CD4-positive, alpha-beta T cell treated with Interleukin-17A for 4 hours (primary cell): Measurements from ENCODE around the gene BCL2L15.

Experiments
- DNase-seq: peaks from one replicate; pipeline ENCODE4 v3.0.0-alpha.2; 2020; ENCODE audit warnings: mixed read lengths

Gene BCL2L15

DNA sequence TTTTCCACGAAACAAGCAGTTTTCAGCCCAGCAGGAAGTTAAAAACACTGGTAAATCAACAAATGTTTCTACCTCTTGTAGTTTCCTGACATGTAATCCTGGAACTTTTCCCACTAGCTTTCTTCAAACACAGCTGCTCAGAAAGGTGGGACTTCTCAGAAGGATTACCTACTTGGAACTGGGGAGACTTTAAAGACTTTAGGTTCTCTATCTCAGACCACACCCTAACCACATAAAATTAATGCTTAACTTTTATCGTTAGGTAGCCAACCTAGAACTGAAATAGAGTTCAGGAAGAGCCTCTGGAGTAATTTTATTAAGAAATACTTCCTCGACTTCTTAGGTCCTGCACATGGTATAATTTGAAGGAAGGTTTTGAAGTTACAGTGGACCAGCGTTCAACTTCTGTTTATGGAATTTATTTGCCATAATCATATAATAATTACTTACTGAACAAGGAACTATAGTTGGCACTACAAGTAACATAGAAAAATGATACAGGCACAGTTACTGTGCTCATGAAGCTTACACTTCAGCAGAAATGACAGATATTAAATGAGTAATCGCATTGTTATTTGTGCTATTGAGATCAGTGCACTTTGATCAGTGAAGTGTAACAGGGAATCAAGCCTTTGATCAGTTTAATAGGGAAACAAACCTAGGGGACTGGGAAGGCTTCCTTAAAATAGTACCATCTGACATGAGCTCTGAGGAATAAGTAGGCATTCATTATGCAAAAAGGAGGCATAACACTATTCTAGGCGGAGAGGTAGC lies at the start of gene BCL2L15:
Gene BCL2L15 (minus strand): TSS at position 180 of the 774 bp plus-strand sequence. CDS start 206 bp downstream, outside the sequence.
- no peak for DNase-seq

DNA sequence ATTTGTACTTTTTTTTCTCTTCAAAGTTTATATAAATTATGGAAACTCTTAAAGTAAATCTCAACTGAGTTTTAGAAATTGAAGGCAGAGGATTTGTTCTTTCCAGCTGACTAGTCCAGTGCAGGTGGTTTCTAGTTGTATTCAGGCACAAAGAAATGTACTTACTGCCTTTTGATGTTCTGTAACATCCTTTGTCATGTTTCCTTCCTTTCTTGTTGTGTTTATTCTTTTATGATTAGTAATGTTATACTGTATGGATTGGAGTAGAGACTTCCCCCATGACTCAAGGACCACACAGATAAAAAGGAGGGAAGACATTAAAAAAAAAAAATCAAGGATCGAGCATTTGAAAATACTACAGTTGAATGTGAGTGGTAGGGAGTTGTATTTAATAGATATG lies 49.8 kb upstream of the BCL2L15 start:
- DNase-seq, result no peak

DNA sequence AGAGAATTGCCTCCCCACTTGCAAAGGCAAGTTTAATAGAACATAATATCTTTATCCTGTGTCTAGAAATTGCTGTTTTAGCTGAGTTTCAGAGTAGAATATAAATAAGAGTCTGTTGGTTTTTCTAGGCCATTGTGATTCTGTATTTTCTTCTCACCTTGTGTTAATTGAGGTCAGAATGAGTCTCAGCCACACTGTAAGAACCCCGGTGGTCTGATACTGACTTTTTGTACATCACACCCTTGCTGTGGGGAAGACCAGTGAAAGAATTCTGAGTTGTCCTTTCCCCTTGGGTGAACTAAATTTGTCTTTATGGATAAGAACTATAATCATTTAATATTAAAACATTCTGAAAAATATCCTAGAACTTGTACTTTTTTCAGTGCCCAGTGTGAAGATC lies 48.6 kb upstream of the BCL2L15 start:
- no peak for DNase-seq

DNA sequence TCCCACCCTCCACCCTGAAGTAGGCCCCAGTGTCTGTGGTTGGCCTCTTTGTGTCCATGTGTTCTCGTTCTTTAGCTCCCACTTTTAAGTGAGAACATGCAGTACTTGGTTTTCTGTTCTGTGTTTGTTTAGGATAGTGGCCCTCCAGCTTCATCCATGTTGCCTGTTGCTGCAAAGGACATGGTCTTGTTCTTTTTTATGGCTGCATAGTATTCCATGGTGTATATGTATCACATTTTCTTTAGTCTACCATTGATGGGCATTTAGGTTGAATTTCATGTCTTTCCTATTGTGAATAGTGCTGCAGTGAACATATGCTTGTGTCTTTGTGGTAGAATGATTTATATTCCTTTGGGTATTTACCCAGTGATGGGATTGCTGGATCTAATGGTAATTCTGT lies 47.8 kb upstream of the BCL2L15 start:
- DNase-seq, result no peak

DNA sequence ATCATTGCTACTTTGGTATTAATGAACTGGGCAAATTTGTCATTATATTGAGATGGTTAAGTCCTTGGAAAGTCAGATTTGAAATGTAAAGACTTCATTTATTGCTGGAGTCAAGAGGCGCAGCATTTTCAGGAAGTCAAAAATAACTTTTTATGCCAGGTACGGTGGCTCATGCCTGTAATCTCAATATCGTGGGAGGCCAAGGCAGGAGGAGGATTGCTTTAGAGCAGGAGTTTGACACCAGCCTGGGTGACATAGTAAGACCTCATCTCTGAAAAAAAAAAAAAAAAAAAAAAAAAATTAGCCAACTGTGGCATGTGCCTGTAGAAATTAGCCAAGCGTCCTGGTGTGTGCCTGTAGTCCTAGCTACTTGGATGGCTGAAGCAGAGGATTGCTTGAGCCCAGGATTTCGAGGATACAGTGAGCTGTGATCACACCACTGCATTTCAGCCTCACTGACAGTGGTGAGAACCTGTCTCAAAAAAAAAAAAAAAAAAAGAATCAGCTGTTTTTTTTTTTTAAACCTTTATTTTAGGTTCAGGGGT lies 47.2 kb upstream of the BCL2L15 start:
- no peak for DNase-seq

DNA sequence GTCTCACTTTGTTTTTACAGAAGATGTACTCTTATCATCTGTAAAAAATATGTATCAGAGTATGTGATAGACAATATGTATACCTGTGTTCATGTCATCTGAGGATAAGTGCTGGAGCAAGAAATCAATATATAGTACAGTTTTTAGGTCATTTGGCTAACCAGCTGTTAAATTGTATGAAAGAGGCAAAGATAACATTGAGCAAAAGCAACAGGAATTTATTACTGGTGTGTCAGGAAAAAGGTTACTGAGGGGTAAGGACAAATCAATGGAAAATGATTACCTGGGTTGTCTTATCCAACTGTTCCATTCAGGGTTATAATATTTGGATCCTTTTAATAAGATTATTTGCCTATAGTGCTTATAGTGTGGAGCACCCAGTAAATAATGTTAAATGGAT lies 46.6 kb upstream of the BCL2L15 start:
- DNase-seq, result no peak

DNA sequence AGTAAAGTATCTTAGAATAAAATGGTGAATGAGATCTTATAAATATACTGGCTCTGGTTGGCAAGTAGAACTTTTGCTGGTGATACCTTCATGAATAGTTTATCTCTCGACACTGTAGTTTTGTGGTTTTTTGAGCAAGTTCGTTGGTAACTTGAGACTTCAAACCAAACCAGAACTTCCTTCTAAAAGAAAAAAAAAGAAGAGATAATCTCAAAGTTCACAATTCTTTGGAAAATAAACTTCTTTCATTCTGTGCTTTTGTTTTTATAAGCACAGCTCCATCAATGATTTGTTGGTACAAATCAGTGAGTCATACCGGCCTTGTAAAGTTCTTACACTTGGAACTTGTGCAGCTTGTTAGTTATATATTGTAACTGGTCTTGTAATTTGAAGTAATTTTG lies 44.1 kb upstream of the BCL2L15 start:
- DNase-seq, result no peak

DNA sequence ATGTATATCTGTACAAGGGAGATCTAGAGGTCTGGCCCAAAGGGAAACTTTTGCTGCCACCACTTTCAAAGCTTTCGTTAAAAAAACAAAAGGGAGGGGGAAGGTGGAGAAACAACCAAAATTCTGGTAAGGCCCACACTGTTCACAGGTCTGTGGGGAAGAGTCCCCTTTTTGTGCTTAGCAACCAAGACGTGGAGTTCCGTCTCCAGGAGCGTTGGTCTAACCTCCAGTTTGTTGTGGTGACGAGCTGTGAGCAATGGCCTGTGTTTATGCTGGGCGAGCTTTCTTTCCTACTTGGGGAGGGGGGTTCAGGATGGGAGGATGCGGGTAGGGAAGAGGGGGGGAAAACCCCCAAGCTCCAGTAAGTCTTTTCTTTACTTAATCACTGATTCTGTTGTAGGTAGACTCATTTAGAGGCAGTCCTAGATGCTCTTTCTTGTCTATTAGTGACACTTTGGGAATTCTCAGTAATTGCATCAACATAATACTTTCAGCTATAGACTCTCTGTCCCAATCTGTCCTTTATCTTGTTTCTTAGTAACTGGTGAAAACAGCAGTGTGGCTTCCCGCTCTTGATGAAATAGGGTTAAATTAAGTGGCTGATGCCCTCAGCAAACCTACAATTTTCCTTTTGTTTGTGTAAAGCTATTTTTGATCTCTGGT lies 43.2 kb upstream of the BCL2L15 start:
- peak; percentile 64 for DNase-seq

DNA sequence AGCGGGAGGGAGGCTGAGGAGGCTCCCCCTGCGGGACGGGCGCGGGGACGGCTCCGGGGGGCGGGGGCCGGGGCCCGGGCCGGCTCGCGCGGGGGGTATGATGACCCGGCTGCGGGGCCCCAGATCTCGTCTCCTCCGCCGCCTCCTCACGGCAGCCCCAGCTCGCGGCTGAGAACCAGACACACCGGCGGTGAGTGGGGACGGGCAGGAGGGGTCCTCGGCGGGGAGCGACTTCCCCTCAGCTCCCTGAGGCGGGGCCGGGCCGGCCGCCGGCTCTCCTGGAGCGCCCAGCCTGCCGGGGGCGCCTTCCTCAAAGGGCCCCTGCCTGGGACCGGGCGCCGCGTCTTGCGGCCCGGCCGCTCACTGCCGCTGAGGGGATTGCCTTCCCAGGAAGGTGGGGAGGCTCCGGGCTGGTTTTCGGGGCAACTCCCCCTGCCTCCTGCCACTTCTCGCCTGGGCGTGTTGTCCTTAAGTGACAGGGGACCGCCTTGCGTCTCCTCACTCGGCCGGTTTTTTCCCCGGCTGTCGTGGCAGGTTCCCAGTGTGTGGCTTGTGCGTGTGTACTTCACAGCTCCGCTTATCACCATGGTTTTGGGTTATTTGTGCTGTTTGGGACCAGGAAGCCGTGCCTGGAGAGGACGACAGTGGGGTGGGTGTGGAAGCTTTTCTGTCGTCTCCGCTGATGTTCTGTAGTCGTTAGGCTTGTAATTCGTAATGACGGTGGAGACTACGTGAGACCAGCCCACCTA lies 42.5 kb upstream of the BCL2L15 start:
- DNase-seq, result peak; percentile 54

DNA sequence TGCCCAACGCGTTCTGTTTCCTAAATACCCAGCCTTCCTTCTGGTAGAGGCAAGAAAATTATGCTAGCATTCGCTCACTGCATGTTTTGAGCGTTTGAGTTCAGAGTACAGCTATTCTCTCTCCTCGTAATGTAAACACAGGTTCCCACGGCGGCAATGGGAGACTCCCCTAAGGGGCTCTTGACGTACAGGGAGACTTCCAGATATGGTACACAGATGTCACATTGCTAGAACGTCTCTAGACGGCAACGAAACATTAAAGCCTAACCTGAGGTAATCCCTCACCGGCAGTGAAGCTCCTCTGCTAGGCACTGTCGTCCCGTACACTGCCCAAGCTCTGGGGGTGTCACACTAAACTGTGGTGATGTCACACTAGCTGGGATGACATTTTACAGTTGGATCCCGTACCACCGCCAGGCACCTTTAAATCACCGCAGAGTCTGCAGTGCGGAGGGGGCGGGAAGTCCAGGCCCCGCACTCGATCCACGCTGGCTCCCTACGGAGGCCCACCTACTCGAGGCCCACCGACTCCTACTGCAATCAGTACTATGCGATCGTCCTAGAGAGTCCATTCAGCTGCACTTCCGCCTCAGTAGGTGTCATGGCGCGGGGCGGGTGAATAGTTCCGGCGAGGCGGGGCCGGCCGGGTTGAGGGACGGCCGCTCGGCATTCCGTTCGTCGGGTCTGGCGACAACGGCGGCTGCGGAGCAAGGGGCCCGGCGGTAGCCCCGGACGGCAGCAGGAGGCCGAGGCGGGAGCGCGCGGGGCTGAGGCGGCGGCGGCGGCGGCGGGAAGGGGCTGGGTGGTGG lies 41.8 kb upstream of the BCL2L15 start, which contains the start of gene HIPK1:
Gene HIPK1 (plus strand): TSS at position 384 of the 809 bp plus-strand sequence.
- DNase-seq, result peak; percentile 94

DNA sequence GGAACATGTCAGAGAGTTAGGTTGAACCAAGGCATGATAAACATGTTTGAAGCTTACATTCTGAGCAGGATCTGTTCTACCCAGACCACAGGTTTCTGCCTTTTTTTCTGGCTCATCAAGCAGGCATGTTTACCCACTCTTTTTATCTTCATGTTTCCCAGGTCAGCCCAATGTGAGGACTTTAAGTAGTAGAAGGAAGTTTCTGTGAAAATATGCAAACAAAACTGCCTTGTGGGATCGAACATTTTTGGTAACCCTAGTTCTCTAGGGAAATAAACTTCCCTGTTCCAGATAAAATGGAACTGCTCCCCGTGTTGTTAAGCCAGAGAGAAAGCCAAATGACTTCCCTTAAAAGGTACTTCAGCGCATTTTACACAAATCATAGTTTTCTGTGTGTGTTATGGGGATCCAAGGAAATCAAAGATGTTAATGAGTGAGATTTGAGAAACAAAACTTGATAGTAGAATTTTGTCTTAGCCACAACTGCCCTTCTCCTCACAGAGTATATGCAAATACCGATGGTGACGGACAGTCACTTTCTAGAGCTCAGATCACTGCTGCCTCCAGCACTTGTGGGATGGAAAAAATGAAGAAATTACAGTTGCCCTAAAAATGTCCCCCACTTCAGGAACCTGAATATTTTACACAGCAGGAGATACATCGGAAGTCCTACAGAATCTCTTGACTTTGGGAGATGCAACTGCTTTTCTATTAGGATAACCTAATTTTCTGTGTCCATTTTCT lies 41.0 kb upstream of the BCL2L15 start:
- no peak for DNase-seq

DNA sequence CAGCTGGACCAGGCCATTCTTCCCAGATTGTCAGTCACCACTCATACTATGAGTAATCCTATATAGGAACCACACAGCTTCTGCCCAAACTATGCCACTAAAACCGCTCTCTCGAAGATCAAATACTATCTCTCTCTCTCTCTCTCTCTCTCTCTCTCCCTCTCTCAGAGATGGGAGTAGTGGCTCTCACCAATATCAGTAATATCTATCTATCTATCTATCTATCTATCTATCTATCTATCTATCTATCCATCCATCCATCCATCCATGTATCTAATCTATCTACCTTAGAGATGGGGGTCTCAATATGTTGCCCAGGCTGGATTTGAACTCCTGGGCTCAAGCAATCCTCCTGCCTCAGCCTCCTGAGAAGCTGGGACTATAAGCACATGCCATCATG lies 37.1 kb upstream of the BCL2L15 start:
- DNase-seq, result no peak

DNA sequence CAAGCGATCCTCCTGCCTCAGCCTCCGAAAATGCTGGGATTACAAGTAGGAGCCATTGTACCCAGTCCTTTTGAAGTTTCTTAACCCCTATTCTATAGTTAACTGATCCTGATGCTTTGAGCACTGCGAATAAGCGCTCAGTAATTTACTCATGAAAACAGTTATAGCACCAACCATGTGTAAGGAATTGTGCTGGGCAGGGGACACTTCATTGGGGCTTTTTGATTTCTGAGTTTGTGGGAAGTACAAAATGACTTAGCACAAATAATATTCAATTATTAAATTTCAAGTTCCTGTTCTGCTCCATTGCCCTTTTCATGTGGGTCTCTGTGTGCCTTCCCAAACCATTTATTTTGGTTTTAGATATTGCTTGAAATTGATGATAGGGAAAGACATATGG lies 35.6 kb upstream of the BCL2L15 start:
- DNase-seq, result no peak

DNA sequence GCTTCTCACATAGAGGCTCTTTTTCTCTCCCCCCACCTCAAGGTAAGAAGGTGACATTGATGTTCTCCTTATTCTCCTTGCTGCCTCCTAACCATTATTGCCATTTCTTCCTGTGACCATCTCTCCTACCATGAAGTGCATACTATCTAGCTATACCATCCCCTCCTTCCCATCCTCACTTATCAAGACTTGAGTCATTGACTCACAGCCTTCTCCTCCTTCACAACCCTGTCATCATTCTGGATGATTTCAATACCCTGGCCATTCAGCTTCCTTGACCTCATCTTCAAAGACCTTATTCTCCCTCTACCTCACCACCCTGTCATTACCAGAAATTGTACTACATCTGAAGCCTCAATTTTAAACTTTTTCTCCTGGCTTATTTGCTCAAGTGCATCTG lies 30.9 kb upstream of the BCL2L15 start:
- no peak for DNase-seq

DNA sequence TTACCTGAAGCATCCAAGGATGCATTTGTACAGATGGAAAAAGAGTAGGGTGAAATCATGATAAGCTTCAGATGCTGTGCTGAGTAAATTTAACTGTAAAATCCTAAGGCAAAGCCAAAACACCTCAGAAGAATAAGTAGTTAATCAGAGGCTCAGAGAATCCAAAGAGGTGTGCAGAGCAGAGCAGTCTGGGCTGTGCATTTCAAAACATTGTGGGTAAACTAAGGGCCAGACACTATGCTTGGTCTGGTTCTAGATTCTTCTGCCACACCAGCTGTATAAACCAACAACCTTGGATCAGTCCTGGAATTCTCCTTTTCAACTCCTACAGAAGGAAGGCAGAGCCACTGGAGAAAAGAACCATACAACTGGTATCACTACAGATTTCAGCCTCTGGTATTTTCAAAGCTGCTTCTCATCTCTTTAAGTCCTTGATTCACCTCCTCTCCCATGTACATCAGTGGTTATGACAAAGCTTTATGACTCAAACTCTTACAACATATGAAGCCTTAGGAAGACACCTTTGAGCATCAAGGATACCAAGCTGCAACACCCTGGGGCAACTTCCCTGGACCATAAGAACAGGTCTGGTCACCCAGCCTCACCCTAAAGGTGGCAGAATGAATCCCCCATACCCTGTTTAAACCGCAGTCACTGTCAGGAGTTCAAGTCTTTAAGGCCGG lies 30.2 kb upstream of the BCL2L15 start:
- DNase-seq, result no peak

DNA sequence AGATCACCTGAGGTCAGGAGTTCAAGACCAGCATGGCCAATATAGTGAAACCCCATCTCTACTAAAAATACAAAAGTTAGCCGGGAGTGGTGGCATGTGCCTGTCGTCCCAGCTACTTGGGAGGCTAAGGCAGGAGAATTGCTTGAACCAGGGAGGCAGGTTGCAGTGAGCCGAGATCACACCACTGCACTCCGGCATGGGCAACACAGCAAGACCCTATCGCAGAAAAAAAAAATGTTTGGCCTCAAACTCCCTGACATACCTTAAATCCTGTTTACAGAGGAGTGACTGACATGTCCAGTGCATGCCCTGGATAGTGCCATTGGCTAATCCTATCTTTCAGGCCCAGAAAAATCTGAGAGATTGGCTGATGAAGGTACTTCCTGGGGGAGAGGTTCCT lies 29.6 kb upstream of the BCL2L15 start:
- no peak for DNase-seq

DNA sequence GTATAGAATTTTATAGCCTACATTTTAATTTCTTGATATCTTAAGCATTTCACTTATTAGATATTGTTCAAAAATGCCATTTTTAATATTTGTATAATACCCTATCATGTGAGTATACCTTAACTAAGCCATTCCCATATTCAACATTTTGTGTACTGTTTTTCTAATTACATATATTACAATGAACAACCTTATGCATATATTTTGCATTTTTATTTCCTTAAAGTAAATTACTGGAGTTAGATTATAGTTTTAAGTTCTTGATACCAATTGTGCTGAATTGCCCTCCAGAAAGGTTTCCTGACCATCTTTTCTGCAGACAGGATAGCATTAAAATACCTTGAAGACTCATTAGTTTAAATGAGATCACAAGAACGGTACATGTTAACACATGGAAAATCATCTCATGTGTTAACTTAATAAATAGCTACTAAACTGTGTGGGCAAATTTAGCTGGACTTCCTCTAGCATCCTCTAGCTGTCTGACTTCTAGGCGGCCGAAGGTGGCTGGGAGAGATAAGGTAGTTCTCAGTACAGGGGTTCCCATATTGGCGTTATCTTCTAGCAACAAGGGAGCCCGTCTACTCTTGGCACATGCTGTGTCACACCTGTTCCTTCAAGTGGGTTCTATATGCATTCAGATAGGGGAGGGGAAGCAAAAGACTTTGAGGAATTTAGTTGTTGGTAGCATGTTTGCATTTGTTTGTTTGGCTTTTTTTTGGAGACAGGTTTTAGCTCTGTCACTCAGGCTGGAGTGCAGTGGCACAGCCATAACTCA lies 26.7 kb upstream of the BCL2L15 start:
- no peak for DNase-seq

DNA sequence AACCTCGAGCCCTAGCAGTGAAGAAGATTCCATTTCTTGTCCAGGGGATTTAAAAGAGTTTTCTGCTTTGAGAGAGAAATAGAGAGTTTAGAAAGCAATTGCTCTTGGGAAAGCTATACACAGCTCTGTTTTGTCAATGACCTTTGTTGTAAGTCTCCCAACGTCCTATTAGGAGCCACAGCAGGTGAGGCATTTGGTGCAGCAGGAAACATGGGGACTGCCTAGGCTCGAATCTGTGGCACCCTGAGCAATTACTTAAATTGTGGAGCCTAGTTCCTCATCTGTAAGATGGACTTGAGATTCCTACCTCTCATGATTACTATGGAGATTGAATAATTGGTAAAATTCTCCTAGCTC lies 25.9 kb upstream of the BCL2L15 start:
- no peak for DNase-seq

DNA sequence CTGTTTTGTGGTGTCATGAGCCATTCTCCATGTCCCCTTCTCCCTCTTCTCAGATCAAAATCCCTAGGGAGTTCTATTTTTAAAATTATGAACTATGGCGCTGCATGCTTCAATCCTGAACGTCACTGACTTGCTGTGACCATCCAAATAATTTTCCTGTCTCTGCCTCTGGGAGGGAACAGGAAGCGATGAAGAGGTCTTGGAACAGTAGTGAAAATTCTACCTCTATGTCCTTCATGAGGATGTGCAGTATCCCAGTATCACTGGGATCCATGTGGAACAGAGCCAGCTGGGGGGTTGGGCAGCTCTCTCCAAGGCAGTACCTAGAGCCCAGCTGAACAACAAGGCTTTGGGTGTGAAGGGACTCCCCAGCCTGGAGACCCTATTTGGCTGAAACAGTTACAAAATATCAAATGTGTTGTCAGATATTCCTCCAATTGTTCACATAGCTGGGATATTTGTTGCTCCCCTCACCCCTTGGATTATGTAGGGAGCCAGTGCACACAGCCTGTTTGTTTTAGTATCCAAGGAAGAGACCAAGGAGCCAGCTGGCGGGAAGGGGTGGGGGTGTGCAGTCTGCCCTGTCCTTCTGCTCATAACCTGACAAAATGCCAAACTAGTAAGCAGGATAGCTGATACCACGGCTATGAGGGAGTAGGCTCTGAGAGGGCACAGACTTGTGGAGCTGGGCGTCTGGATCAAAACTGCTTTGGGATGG lies 25.4 kb upstream of the BCL2L15 start:
- DNase-seq, result no peak

DNA sequence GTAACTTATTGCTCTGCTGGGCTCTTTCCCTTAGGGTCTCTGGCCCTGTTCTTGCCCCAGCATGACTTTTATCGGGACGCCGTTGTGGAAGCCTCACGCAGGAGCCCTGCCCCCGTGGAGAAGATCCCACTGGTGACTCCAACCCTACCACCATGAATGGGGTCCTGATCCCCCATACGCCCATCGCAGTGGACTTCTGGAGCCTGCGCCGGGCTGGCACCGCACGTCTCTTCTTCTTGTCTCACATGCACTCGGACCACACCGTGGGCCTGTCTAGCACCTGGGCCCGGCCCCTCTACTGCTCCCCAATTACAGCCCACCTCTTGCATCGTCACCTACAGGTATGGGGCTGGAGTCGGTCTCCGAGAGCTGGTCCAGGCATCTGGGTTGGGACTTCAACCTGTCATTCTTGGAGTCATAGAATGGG lies 18.1 kb upstream of the BCL2L15 start:
- no peak for DNase-seq
